ENCODE results near the gene NUP210.
"Not testable (repeated sequence)": the region's sequence is repeated elsewhere in the genome, so short reads cannot be mapped to it uniquely, and the experiment has no call there.

Gene NUP210

DNA sequence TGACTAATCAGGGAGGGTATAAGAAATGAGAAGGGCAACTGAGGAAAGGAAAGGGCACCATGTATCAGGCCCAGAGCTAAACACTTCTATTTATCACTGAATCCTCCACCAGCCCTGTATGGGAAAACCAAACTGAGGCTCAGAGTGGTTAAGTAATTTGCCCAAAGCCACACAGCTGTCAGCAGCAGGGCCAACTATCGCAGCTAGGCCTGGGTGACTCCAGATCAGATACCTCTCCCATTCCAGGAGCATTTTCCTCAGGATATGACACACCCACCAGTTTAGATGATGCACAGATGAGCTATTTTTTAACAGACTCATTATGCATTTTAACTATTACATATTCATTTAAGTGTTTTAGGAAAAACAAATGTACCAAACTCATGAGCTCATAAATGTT is 14.5 kb downstream of the NUP210 start:
- no peak for DNase-seq

DNA sequence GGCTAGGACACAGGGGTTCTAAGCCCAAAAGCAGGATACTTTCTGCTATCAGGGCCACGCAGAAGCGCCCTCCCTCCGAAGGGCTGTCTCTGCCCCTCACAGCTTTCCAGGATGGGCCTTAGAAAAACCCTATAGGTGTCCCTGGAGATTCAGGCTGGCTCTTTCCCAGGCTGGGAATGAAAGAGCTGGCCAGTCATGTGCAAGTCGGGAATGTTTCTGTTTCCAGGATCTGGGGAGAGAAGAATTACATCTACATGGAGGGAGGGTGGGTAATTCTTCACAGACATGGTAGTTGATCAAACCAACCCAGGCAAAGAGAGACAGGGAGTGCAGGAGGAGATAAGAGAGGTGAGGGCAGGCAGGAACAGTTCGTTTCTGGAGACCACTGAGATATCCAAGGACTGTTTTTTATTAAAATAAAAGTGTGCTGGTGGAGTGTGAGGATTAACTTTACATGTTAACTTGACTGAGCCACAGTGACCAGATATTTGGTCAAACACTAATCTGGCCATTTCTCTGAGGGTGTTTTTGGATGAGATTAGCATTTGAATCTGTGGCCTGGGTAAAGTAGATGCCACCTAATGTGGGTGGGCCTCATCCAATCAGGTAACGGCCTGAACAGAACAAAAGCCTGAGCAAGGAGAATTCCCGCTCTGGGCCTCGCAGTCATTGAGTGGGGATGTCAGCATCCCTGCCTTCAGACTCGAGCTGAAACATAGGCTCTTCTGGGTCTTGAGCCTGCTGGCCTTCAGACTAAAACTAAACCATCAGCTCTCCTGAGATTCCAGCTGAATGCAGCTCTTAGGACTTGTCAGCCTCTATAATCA is 15.3 kb downstream of the NUP210 start:
- no peak for DNase-seq

DNA sequence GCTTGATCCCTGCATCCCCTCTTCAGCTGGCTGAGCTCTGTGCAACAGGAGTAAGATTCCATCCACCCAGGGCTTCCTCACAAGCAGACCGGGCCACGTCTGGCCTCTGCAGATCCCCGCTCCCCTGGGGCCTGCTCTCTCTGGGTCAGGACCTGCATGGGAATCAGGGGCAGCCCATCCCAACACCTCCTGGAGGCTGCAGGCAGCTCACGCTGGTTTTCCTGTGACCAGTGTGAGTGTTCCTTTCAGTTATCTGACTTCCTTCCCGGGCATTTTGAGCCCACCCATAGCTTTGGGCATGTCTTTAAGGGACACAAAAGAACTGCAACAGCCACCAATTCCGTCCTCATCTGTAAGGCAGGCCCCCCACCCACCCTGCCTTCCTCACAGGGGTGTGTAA is 16.3 kb downstream of the NUP210 start:
- no peak for DNase-seq

DNA sequence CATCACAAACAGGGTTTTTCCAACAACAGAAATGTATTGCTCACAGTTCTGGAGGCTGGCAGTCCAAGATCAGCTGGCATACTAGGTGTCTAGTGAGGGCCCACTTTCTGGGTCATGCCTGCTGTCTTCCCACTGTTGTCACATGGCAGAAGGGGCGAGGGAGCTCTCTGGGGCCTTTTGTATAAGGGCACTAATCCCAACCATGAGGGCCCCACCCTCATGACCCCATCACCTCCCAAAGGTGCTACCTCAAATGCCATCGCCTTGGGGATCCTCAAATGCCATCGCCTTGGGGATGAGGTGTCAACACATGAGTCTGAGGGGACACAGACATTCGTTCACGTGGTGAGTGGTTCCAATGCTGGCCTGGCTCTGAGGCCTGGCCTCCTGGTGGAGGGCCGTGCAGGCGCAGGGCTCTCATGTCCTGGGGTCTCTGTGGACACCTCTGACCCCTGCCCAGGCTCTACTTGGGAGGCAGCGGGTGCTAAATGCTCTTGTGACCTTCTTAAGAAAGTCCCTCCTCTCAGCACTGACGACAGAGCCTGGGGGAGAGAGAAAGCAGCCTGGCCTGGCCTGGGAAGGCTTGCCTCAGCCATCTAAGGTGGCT is 16.8 kb downstream of the NUP210 start:
- DNase-seq = no peak

DNA sequence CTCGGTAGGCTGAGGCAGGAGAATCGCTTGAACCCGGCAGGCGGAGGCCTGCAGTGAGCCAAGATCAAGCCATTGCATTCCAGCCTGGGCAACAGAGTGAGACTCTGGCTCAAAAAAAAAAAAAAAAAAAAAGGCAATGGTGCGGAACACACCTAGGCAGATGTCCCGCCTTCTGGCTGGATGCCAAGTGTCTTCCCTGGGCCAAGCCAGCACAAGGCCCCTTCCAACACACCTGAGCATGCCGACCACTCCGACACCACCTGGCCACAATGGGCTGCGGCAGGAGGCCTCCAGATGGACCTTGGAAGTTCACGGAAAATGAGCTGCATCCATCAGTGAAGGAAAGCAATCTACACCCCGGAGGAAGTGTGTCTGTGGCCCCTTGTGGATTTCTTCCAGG is 19.0 kb downstream of the NUP210 start:
- DNase-seq = no peak

DNA sequence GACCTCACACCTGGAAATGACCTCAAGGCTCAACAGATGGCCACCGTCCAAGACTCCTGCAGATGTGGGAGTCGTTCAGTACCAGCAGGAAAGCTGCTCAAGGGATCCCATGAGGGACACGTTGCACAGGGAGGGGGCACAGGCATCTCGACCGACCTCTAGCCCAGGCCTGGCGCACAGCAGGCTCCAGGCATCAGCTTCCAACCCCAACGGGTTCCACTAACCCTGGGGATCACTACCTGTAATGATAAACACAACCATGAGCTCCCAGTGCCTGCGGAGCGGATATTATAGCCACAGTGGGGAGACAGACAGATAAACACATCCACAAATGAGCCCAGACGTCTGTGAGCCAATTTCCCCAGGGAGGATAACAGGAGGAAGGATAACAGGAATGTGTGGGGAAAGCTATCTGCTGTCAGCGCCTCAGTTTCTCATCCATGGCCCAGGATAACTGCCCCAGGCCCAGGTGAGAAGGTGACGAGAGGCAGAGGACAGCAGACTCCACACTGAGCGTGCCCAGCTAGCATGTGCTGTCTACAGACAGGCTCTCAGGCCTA is 19.9 kb downstream of the NUP210 start:
- no peak for DNase-seq

DNA sequence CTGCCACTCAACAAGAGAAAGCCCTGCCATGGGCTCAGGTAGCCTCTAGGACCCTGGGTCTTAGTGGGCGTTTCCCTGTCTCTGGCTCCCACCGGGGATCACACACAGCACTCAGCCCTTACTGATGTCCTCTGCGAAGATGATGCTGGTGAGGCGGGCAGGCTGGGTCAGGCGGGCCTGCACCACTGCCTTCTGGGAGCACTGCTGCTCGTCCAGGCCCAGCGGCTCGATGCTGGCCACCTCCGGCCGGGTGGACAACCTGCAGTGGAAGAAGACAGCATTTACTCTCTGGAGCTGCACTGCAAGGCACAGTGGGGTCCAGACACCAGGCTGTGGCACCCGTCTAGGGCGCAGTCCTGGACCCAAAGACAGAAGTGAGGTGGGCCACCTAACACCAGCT is 20.5 kb downstream of the NUP210 start:
- DNase-seq = no peak

DNA sequence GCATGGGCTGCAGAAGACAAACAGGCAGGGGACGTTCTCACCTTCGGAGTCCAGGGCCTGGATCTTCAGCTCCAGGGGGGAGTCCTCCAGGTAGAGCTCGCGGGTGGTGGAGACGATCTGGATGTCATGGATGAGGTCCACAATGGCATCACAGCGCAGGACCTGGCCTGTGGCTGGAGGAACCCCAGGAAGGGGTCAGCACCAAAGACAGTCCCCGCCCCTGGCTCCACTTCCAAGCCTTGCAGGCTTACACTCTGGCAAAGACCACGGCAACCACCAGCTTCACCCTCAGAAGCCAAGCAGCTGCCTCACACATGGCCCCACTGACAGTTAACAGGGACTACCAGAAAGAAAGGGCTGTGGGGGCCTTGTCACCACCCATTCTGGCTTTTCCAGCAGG is 22.8 kb downstream of the NUP210 start:
- DNase-seq = no peak

DNA sequence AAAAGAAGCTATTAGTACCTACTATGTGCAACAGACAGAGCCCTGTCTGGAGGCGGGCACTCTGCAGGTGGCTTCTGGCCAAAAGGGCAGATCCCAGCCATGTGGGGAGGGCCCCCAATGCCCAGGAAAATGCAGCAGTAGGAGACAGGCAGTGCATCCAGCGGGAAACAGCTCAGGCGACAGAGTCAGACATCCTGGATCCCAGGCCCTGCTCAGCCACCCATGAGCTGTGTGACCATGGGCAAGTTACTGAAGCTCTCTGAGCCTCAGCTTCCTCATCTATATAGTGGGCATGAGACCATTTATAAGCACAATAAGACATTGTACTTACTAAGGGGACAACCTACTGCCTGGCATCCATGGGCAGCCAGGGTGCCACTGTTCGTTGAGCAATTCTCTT is 25.8 kb downstream of the NUP210 start:
- no peak for DNase-seq

DNA sequence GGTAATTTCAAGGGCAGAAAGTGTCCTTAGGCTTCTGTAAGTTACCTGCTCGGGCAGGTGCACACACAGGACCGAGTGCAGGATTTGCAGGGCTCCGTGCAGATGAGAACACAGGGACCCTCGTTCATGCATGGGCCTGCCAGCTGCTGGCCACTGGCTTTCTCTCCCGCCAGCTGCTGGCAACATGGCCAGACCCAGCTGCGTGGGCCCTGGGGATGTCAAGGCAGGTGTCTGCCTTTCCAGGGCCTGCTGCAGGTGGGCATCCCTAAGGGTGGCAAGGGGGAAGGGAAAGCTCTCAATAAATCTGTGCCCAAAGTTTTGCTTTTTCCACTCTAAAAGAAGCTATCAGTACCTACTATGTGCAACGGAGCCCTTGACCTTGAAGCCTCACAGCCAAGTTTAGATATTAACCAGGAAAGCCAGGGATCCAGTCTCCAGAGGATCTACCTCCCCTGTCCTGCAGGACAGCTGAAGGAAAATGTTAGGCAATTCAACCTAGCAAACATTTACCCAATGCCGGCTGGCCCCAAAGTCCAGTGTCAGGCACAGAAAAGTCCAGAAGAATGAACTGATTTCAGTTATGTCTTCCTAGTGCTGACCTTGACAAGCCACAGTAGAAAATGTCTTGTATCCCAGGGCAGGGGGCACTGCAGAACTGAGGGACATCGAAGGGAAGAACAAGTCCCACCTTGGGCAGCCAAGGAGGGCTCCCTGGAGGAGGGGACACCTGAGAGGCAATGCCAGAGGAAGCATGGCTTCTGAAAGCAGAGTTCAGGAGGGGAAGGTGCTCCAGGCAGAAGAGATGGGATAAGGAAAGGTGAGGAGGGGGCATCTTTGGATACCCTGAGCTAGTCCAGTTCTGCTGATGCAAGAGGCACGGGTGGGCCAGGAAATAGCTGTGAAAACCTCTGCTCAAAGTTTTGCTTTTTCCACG is 26.4 kb downstream of the NUP210 start:
- DNase-seq = no peak

DNA sequence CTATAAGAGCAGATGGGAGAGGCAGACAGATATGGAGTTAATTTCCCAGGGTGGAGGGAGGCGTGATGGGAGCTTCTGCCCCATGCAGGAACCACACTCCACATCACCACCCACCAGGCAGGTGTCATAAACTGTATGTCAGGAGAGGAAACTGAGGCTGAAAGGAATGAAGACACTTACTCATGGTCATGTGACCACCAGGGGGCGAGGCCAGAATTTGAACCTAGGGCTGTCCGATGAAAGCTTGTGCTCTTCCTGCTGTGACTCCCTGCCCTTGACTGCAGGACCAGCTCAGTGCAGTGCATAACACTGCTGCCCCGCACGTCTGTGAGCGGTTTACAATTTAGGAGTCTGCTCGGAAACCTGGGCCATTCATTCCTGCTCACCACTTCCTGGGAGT is 28.8 kb downstream of the NUP210 start:
- DNase-seq = no peak

DNA sequence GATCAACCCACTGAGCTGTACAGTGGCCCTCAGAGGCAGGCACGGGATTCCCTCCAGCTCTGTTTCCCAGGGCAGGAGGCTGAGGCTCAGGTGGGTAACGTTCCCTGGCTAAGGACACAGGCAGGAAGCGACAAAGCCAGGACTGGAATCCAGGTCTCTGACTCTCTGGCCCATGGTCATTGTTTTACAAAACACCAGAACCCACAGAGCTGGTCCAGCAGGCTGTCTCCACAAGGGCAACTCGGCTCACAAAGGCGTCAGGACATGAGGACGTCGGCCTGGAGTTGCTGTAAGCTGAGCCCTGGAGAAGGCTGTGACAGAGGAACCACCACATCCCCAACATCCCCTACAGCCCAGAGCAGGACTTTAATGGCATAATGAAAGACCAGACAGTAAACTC is 30.7 kb downstream of the NUP210 start:
- DNase-seq = no peak

DNA sequence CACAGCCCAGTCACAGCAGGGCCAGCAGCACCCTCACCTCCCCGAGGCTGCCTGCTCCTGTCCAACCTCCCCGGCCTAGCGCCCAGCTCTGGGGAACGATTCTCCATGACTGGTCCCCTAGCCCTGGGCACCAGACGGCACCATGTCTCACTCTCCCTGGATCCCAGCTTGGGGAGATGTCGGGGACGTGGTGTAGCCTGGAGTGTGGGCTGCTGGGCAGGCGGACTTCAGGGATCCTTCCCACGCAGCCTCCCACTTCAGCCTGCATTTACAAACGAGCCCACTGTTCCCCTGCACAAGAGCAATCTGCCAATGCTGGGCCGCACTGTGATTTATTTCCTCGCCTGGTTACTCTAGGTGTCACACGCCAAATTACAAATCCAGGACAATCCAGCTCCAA is 31.3 kb downstream of the NUP210 start:
- DNase-seq = no peak

DNA sequence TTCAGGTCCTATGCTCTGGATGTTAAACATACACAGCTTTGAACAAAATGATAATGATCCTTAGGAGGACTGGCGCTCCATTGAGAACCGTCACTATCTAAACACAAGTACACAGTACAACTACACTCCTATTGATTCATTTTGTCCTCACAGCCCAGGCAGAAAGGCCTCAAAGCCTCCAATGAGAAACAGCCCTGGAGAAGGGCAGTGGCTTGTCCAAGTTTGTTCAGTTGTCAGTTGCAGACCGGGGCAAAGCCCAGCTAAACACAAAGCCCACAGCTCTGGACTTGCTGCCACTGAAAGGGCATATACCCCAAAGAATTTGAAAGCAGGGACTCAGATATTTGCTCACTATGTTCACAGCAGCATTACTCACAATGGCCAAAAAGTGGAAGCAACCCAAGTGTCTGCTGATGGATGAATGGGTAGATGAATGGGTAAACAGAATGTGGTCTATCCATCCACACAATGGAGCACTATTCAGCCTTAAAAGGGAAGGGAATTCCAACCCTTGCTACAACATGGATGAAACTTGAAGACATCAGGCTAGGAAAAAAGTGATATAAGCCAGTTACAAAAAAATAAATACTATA is 34.7 kb downstream of the NUP210 start:
- no peak for DNase-seq

DNA sequence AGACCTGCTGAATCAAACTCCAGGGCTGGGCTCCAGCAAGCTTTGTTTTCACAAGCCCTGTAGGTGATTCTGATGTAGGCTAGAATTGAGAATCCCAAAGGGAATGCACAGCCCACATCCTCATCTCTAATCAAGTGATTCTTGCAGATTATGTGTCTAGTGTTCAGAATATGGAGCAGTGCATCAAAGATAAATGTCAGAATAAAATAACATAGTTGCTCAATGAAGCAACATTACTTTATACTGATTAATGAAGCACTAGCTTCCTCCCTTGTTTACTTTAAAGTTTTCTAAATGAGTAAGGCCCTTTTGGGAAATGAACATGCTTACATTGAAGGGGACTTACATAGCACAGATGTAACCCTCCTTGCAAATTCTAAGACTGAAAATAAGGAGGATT is 39.2 kb downstream of the NUP210 start:
- DNase-seq = no peak

DNA sequence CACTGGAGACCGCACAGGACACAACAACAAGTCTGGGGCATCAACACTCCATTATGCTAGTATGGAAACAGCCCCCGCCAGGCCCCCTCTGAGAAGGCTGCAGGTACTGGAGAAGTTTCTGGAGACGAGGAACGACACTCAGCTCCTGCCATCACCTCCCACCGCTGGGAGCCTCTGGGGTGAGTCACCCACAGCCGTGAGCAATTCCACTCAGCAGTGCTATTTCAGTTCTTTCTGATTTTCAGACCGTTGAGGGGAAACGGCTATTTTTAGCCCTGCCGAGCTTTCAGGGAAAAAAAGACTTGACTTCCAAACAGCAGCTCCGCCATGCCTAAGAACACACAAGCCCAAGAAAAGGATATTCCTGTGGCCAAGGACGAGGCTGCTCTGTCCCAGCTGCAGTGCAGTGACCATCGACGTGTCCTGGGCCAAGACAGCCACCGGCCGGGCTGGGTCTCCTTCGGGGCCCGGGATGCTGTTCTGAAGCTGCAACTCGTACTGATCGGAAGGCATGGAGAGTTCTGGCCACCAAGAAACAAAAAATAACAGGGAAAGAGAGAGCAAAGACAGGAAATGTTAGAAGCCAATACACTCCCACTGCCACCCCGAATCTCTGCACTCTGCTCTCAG is 40.8 kb downstream of the NUP210 start:
- DNase-seq = no peak

DNA sequence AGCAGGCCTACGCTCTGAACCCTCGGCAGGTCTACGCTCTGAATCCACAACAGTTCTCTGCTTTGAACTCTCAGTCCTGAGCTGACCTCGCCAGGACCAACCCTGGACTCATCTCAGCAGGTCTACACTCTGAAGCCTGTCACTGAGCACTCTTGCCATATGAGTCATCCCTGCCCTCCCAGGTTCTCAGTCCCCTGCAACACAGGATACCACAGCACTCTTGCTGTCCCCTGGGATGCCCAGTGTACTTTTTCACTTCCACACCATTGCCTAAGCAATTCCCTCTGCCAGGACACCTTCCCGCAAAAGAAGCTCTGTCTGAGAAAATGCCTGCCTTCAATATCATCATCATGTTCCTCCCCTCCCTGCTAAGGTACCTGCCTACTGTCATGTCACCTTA is 42.0 kb downstream of the NUP210 start:
- DNase-seq = no peak

DNA sequence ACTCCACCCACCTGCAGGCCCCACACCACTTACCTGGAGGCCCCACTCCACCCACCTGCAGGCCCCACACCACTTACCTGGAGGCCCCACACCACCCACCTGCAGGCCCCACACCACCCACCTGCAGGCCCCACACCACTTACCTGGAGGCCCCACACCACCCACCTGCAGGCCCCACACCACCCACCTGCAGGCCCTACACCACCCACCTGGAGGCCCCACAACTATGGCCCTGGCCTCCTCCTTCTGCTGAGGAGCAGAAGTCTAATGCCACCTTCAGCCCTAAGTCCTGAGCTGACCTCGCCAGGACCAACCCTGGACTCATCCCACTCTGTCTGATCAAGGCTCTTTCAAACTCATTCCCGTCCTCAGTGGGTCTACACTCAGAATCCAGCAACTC is 42.4 kb downstream of the NUP210 start:
- DNase-seq = not testable (repeated sequence)

DNA sequence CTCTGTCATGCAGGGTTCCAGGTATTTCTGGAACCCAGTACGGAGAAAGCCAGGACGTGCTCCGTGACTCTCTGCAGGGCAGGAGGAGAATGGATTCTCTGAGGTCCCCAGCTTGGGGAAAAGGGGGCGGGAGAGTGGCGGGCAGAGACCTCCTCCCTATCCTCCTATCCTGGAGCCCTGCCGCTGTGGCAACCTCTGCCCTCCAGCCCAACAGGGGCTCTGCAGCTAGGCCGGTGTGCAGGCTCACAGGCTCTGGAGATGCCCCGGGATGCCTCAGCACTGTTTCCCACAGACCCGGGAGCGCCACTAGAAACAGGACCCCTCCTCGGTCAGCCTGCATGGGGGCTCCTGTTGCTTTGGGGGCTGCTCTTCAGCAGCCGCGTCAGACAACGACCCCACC is 43.1 kb downstream of the NUP210 start:
- DNase-seq = no peak

DNA sequence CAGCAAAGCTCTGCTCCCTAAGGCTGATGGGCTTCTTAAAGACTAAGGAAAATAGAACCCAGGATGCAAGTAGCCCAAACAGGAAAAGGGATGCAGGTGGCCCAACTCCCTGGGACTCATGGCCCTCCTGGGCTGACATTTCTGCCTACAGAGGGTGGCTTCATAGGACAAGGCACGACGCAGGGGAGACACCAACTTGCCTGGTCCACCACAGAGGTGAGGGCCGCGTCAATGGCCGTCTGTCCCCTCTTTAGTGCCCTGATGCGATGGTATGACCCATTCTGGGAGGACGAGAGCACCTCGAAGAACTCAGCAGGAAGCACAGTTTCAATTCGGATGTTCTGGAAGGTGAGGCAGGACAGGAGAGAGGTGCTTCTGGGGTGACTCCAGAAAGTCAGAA is 44.0 kb downstream of the NUP210 start:
- no peak for DNase-seq

DNA sequence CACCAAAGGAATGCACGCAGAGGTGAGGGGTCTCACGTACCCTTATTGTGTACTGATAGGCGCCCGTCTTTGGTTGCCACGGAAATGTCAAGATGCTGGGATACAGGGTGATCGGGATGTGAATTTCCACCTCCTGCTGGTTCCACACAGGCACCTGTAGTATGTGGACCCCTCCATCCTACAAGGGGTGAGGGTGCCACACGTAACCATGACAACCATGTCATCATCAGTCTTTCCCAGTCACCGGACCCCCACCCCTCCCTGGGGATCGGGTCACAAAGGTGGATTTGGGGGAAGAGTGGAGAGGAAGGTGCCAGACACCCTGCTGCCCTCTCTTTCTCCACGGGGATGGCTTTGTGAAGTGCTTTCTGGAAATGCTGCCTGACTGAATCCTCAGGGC is 44.7 kb downstream of the NUP210 start:
- no peak for DNase-seq

DNA sequence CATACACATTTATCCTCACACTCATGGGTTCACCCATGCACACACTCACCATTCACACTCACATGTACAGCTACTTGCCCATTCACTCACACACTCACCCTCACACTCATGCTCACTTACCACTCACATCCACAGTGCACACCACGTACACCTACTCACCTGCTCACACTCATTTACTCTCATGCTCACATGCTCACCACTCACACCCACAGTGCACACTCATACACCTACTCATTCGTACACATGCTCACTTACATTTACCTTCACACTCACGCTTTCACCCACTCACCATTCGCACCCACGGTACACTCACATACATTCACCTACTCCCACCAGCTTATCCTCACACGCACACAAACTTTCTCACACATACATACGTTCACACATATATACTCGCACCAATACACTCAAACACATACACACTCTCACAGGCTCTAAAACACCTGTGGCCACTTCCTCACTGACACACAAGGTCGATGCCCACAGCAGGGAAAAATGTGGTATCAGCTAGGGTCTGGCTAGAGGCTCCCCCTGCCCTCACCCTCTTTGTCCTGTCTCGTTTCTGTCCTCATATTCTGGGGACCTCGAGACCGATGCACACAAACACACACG is 46.0 kb downstream of the NUP210 start:
- DNase-seq = no peak
